ENCODE measurements around the gene MIF4GD.
A peak's percentile ranks its signal among the peaks of the same experiment; 100 is the strongest.

MIF4GD gene

GRCh38 chr17:75265614-75266315 is 5.3 kb downstream of the MIF4GD start:
- Histone ChIP-seq H3K4me3 (ENCODE audit: low read depth in 1 of 2, low read length in 2 of 2) (no peak overlapping the region), H3K4me2 (ENCODE audit: insufficient read depth, low read length) (no peak overlapping the region), H3K27ac (ENCODE audit: low read length) (no peak overlapping the region), H2AFZ (ENCODE audit: low read depth, low read length) (no peak overlapping the region), H4K20me1 (ENCODE audit: insufficient read depth, low read length) (peaks cover 5% of the 10 kb centered on the region), H3K9ac (ENCODE audit: low read depth, low read length) (no peak overlapping the region), H3K4me1 (ENCODE audit: insufficient read depth, low read length) (peaks cover 35% of the 10 kb centered on the region), H3K9me3 (ENCODE audit: insufficient read depth, low read length, severe bottlenecking) (no peaks in the 10 kb centered on the region), H3K27me3 (ENCODE audit: insufficient read depth, low read length, poor library complexity) (no peaks in the 10 kb centered on the region), H3K79me2 (ENCODE audit: insufficient read depth, low read length) (peaks cover 47% of the 10 kb centered on the region), H3K36me3 (ENCODE audit: insufficient read depth, low read length) (peaks cover 50% of the 10 kb centered on the region)
- TF ChIP-seq EZH2 (IDR thresholded peaks at IDR 0.05; ENCODE audit: borderline replicate concordance, low read depth, low read length, severe bottlenecking) (no peak), CTCF (IDR thresholded peaks at IDR 0.05; ENCODE audit: borderline replicate concordance, extremely low read depth, low read length, poor library complexity, severe bottlenecking) (no peak)
- ATAC-seq (ENCODE audit: insufficient read depth, low read depth) (no peak), DNase-seq (no peak)

- DNase-seq (no peak), ATAC-seq (ENCODE audit: insufficient read depth, low read depth) (no peak)
- peak overlapping the region; percentile 81 for H3K9ac ChIP-seq (ENCODE audit: low read depth, low read length)
- peaks cover 41% of the 10 kb centered on the region for H3K4me1 ChIP-seq (ENCODE audit: insufficient read depth, low read length)
- H3K27ac ChIP-seq (ENCODE audit: low read length) = no peak overlapping the region
- no peaks in the 10 kb centered on the region for H3K27me3 ChIP-seq (ENCODE audit: insufficient read depth, low read length, poor library complexity)
- peaks cover 63% of the 10 kb centered on the region for H3K79me2 ChIP-seq (ENCODE audit: insufficient read depth, low read length)
- peak overlapping the region; percentile 67 to 77; a peak in 3 of 4 replicates for H3K4me3 ChIP-seq (ENCODE audit: low read depth in 1 of 2, low read length in 2 of 2)
- H3K36me3 ChIP-seq (ENCODE audit: insufficient read depth, low read length) = peaks cover 53% of the 10 kb centered on the region
- no peaks in the 10 kb centered on the region for H3K9me3 ChIP-seq (ENCODE audit: insufficient read depth, low read length, severe bottlenecking)
- peaks cover 24% of the 10 kb centered on the region for H4K20me1 ChIP-seq (ENCODE audit: insufficient read depth, low read length)
- TF ChIP-seq EZH2 (IDR thresholded peaks at IDR 0.05; ENCODE audit: borderline replicate concordance, low read depth, low read length, severe bottlenecking) (no peak), CTCF (IDR thresholded peaks at IDR 0.05; ENCODE audit: borderline replicate concordance, extremely low read depth, low read length, poor library complexity, severe bottlenecking) (peak; percentile 29)
- peak overlapping the region; percentile 82 for H3K4me2 ChIP-seq (ENCODE audit: insufficient read depth, low read length)
- H2AFZ ChIP-seq (ENCODE audit: low read depth, low read length) = no peak overlapping the region
Observed at GRCh38 chr17:75263055-75263454, 8.0 kb downstream of the MIF4GD start.

GRCh38 chr17:75262112-75262606 is 8.9 kb downstream of the MIF4GD start:
- TF ChIP-seq EZH2 (IDR thresholded peaks at IDR 0.05; ENCODE audit: borderline replicate concordance, low read depth, low read length, severe bottlenecking) (no peak), CTCF (IDR thresholded peaks at IDR 0.05; ENCODE audit: borderline replicate concordance, extremely low read depth, low read length, poor library complexity, severe bottlenecking) (no peak)
- peaks cover 24% of the 10 kb centered on the region for H4K20me1 ChIP-seq (ENCODE audit: insufficient read depth, low read length)
- H3K4me1 ChIP-seq (ENCODE audit: insufficient read depth, low read length) = peaks cover 42% of the 10 kb centered on the region
- H2AFZ ChIP-seq (ENCODE audit: low read depth, low read length) = peak overlapping the region; percentile 89
- peak overlapping the region; percentile 82 for H3K4me2 ChIP-seq (ENCODE audit: insufficient read depth, low read length)
- H3K4me3 ChIP-seq (ENCODE audit: low read depth in 1 of 2, low read length in 2 of 2) = peak overlapping the region; percentile 67 to 77
- ATAC-seq (ENCODE audit: insufficient read depth, low read depth) = peak; percentile 25
- no peaks in the 10 kb centered on the region for H3K27me3 ChIP-seq (ENCODE audit: insufficient read depth, low read length, poor library complexity)
- peak overlapping the region; percentile 81 for H3K9ac ChIP-seq (ENCODE audit: low read depth, low read length)
- no peak for DNase-seq
- H3K36me3 ChIP-seq (ENCODE audit: insufficient read depth, low read length) = peaks cover 44% of the 10 kb centered on the region
- H3K27ac ChIP-seq (ENCODE audit: low read length) = peak overlapping the region; percentile 95
- H3K79me2 ChIP-seq (ENCODE audit: insufficient read depth, low read length) = peaks cover 69% of the 10 kb centered on the region
- H3K9me3 ChIP-seq (ENCODE audit: insufficient read depth, low read length, severe bottlenecking) = no peaks in the 10 kb centered on the region
